Sigmoid colon (tissue), 7 donors: Measurements from ENCODE around the gene CMSS1. TPM values are rescaled to one million over a fixed set of nuclear protein-coding genes. Genes with fewer than 3 reads are reported as not detected.

Experiments used
- DNase-seq: peaks from one replicate; pipeline ENCODE4 v3.0.0-alpha.2; 2019
- H3K27ac ChIP-seq, 4 donors: fragments of 200-600 bp; sonication (generic); one replicate each; pipeline ENCODE4 v1.5.1; 2016 to 2019; ENCODE audit warnings: mild to moderate bottlenecking in 1 of 4
- H3K27me3 ChIP-seq, 3 donors: fragments of 200-600 bp; sonication (generic); one replicate each; pipeline ENCODE4 v1.5.1; 2019; ENCODE audit warnings: mild to moderate bottlenecking in 1 of 3
- H3K36me3 ChIP-seq, 4 donors: fragments of 200-600 bp; sonication (generic); one replicate each; pipeline ENCODE4 v1.5.1; 2016 to 2019
- H3K4me1 ChIP-seq, 4 donors: fragments of 200-600 bp; sonication (generic); one replicate each; pipeline ENCODE4 v1.5.1; 2017 to 2019
- H3K4me3 ChIP-seq, 4 donors: fragments of 200-600 bp; sonication (generic); one replicate each; pipeline ENCODE4 v1.5.1; 2017 to 2019; ENCODE audit warnings: mild to moderate bottlenecking in 2 of 4, moderate library complexity in 1 of 4
- H3K9me3 ChIP-seq, 4 donors: fragments of 200-600 bp in 3 of 4; sonication (generic) in 3 of 4; one replicate each; pipeline versions ENCODE4 v1.5.1 to v1.6.1; 2013 to 2019
- CTCF ChIP-seq, 4 experiments: fragments of 450-650 bp in 3 of 4; fragments of 200-600 bp in 1 of 4; IDR thresholded peaks; one replicate each; pipeline ENCODE4 v1.5.1; 2016 to 2019; ENCODE audit warnings: antibody characterized with exemption in 4 of 4, mild to moderate bottlenecking in 3 of 4, moderate library complexity in 2 of 4
- EP300 ChIP-seq, 4 donors: sonication (generic); formaldehyde crosslinking; IDR thresholded peaks; one replicate each; pipeline ENCODE4 v1.6.1; 2017; ENCODE audit warnings: antibody characterized with exemption in 4 of 4
- POLR2A ChIP-seq, 2 donors: fragments of 450-650 bp; IDR thresholded peaks; one replicate each; pipeline ENCODE4 v1.6.1; 2016; ENCODE audit warnings: antibody characterized with exemption in 2 of 2, mild to moderate bottlenecking in 2 of 2, moderate library complexity in 2 of 2
- POLR2AphosphoS5 ChIP-seq, 4 donors: sonication (generic); formaldehyde crosslinking; IDR thresholded peaks; one replicate each; pipeline ENCODE4 v1.6.1; 2017; ENCODE audit warnings: antibody characterized with exemption in 4 of 4
- WGBS, 2 donors: extraction: QIAGEN DNeasy Blood & Tissue Kit; methylation state at CpG; one replicate each; pipeline ENCODE4 v1.1.7; 2013; 5-methylcytosine and 5-hydroxymethylcytosine counted together
- intact Hi-C: fragments of 100-400 bp; cut with DNase I; formaldehyde crosslinking; loops from one replicate; pipeline ENCODE4 v1.15.1; 2023
- polyA plus RNA-seq, 3 donors: library from polyadenylated mRNA; stranded (reverse); fragments of 200-250 nt; gene quantifications; one replicate each; pipeline ENCODE4 v1.2.3, GENCODE V29; 2013
- total RNA-seq, 4 donors: library from RNA; depleted of rRNA; stranded (reverse); fragments of >200 nt; gene quantifications; one replicate each; pipeline ENCODE4 v1.1.0, GENCODE V29; 2016
- donor health status: healthy with polysubstance abuse.
- donor health status: Bipolar disorder and iron deficiency.
- donor health status: healthy.

Gene CMSS1
- total and polyA plus RNA-seq, 7 donors, result 6.0 to 19.4 (median 13.9) TPM

GRCh38 chr3:99861216-99861615, 43.6 kb downstream of the CMSS1 start:
- WGBS, 2 donors, result 83 to 90% methylated on average over 1 of the region's 1 CpG
- Histone ChIP-seq H3K27ac (peak overlapping the region; percentile 68 to 95 (median 92)), H3K36me3 (peaks cover 0 to 25% (median 5%) of the 10 kb centered on the region in 4 donors), H3K4me3 (no peak overlapping the region), H3K4me1 (peaks cover 0 to 97% (median 82%) of the 10 kb centered on the region in 4 donors), H3K9me3 (no peaks in the 10 kb centered on the region), H3K27me3 (no peaks in the 10 kb centered on the region)
- DNase-seq, result no peak
- intact Hi-C loops, result loop anchor here (5.0 kb wide), 2 partner anchors 66 to 181 kb away; no protein-coding TSS in a partner anchor
- TF ChIP-seq CTCF (IDR thresholded peaks at IDR 0.05) (no peak), POLR2AphosphoS5 (IDR thresholded peaks at IDR 0.05) (no peak), EP300 (IDR thresholded peaks at IDR 0.05) (no peak), POLR2A (IDR thresholded peaks at IDR 0.05) (no peak)

GRCh38 chr3:99862208-99862607, 44.5 kb downstream of the CMSS1 start:
- no peaks in the 10 kb centered on the region for H3K9me3 ChIP-seq
- H3K27ac ChIP-seq, result peak overlapping the region; percentile 68 to 95 (median 92)
- H3K4me1 ChIP-seq, result peaks cover 0 to 97% (median 85%) of the 10 kb centered on the region in 4 donors
- no peaks in the 10 kb centered on the region for H3K27me3 ChIP-seq
- 83 to 84% methylated on average over 2 of the region's 2 CpGs for WGBS, 2 donors
- H3K4me3 ChIP-seq, result no peak overlapping the region
- H3K36me3 ChIP-seq, result peaks cover 0 to 25% (median 5%) of the 10 kb centered on the region in 4 donors
- no peak for TF ChIP-seq EP300 (IDR thresholded peaks at IDR 0.05)
- no peak for TF ChIP-seq POLR2A (IDR thresholded peaks at IDR 0.05)
- TF ChIP-seq CTCF (IDR thresholded peaks at IDR 0.05), result no peak
- TF ChIP-seq POLR2AphosphoS5 (IDR thresholded peaks at IDR 0.05), result peak in 2 of 4 donors; percentile 20 to 39
- no peak for DNase-seq
- intact Hi-C loops, result loop anchor here (5.0 kb wide), 2 partner anchors 65 to 180 kb away; no protein-coding TSS in a partner anchor

- WGBS, 2 donors, result 88 to 90% methylated on average over 6 of the region's 6 CpGs
- TF ChIP-seq POLR2AphosphoS5 (IDR thresholded peaks at IDR 0.05), result no peak
- no peak for TF ChIP-seq CTCF (IDR thresholded peaks at IDR 0.05)
- TF ChIP-seq EP300 (IDR thresholded peaks at IDR 0.05), result no peak
- no peaks in the 10 kb centered on the region for H3K9me3 ChIP-seq
- H3K27me3 ChIP-seq, result no peaks in the 10 kb centered on the region
- intact Hi-C loops, result loop anchor here (5.0 kb wide), 2 partner anchors 64 to 179 kb away; no protein-coding TSS in a partner anchor
- no peak overlapping the region for H3K4me3 ChIP-seq
- H3K27ac ChIP-seq, result peak overlapping the region; percentile 68 to 95 (median 92)
- H3K4me1 ChIP-seq, result peaks cover 0 to 97% (median 88%) of the 10 kb centered on the region in 4 donors
- peaks cover 0 to 25% (median 5%) of the 10 kb centered on the region in 4 donors for H3K36me3 ChIP-seq
- no peak for DNase-seq
Observed at GRCh38 chr3:99863002-99863401, 45.3 kb downstream of the CMSS1 start.

- no peak overlapping the region for H3K4me3 ChIP-seq
- peak overlapping the region; percentile 68 to 95 (median 92) for H3K27ac ChIP-seq
- H3K27me3 ChIP-seq, result no peaks in the 10 kb centered on the region
- DNase-seq, result no peak
- intact Hi-C loops, result loop anchor here (5.0 kb wide), 2 partner anchors 64 to 179 kb away; no protein-coding TSS in a partner anchor
- H3K9me3 ChIP-seq, result no peaks in the 10 kb centered on the region
- H3K36me3 ChIP-seq, result peaks cover 0 to 25% (median 5%) of the 10 kb centered on the region in 4 donors
- WGBS, 2 donors, result 63 to 79% methylated on average over 2 of the region's 2 CpGs
- TF ChIP-seq CTCF (IDR thresholded peaks at IDR 0.05), result no peak
- no peak for TF ChIP-seq EP300 (IDR thresholded peaks at IDR 0.05)
- TF ChIP-seq POLR2A (IDR thresholded peaks at IDR 0.05), result no peak
- no peak for TF ChIP-seq POLR2AphosphoS5 (IDR thresholded peaks at IDR 0.05)
- H3K4me1 ChIP-seq, result peaks cover 0 to 97% (median 88%) of the 10 kb centered on the region in 4 donors
Observed at GRCh38 chr3:99863588-99863987, 45.9 kb downstream of the CMSS1 start.
